HG03025 (cell line): ENCODE measurements around the gene C2orf68.
"Not testable (repeated sequence)": the region's sequence is repeated elsewhere in the genome, so short reads cannot be mapped to it uniquely, and the experiment has no call there.

Experiments
- ATAC-seq: cut with Tn5 transposase; IDR thresholded peaks from one replicate; pipeline ENCODE4 v1.9.1; 2021; ENCODE audit warnings: mild to moderate bottlenecking, moderate library complexity; ENCODE audit not compliant: unreplicated experiment, low FRiP score

C2orf68 gene, protein sequence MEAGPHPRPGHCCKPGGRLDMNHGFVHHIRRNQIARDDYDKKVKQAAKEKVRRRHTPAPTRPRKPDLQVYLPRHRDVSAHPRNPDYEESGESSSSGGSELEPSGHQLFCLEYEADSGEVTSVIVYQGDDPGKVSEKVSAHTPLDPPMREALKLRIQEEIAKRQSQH

DNA sequence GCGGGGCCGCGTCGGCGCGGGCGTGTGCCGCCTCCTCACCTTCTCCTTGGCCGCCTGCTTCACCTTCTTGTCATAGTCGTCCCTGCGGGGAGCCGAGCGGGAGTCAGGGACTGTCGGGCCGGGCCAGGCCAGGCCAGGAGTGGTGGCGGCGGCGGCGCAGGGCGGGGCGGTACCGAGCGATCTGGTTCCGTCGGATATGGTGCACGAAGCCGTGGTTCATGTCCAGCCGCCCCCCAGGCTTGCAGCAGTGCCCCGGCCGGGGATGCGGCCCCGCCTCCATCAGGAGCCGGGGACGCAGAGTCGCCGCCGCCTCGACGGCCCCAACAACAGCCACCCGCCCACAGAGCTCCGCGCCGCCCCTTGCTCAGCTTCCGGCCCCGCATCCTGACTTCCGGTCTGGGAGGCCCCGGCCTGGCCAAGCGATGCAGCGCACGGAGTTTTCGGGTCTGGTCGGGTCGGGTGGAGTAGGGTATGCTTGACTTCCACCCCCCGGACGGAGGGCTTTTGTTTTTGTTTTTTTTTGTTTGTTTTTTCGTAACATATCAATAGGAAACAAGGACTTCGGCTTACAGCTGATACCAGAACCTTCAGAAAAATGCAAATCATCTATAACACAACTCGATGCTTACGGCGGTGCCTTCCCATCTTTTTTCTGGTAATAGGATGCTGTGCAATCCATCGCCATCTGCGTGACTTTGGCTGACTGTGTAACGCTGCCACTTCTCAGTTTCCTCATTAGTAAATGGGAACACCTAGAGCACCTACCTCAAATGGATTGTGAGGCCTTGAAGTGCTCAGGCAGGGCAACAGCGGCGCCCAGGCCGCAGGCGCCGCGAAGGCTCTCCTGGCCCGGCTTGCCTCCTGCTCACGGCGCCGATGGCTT, at the start of gene C2orf68:
TSS of gene C2orf68 (minus strand) at position 362 of the 883 bp plus-strand sequence. CDS start at position 280, 82 bp downstream.
- peak; percentile 69 for ATAC-seq

DNA sequence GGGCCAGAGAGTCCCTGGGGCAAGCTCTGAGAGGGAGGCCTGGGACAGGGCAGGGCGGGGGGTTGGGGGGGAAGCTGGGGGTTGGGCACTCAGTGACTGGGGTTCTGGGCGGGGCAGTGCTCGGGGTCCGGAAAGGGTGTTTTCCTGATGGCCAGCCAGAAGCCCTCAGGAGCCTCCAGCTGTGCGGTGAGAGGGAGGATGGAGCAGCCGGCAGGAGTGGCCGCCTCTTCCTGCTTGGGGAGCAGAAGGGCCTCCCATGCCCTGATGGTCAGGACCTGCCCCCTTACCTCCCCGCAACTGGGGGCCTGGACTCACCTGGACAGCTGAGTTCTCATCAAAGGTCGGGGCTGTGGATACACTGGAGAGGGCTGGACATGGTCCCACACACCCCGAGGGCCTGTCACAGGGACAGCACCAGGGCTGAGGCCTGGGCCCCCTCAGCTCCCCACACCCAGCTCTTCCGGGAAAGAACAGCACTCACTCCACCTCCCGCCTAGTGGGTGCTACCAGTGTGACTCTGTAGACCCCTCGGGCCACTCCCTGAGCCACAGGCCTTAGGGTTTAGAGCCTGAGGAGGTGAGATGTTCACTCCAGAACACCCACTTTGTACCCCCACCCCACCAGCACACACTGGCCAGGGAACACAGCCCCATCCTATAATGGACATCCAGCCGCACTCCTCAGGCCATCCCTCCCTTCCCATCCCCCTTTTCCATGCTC, 49.4 kb upstream of the C2orf68 start:
- no peak for ATAC-seq

DNA sequence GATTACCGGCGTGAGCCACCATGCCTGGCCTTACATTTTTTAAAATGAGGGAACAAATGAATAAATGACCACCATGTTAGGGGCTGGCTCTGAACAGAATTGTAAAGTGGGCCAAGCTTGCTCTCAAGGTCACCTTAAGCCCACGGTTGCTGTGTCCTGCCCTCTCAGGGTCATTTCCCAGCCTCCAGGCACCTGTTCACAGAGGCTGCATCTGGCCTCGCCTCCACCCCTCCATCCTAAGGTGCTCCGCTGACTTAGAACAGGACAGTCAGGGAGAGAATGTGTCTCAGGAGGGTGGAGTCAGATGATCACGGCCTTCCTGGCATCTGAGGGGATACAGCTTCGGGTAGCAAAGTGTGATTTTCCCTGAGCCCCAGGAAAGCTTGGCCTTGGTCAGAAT, 48.9 kb upstream of the C2orf68 start:
- ATAC-seq: no peak

DNA sequence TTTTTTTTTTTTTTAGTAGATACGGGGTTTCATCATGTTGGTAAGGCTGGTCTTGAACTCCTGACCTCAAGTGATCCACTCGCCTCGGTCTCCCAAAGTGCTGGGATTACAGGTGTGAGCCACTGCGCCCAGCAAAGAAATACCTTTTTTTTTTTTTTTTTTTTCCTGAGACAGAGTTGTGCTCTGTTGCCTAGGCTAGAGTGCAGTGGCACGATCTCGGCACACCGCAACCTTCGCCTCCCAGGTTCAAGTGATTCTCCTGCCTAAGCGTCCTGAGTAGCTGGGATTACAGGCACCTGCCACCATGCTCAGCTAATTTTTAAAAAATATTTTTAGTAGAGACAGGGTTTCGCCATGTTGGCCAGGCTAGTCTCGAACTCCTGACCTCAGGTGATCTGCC, 48.4 kb upstream of the C2orf68 start:
- not testable (repeated sequence) for ATAC-seq

DNA sequence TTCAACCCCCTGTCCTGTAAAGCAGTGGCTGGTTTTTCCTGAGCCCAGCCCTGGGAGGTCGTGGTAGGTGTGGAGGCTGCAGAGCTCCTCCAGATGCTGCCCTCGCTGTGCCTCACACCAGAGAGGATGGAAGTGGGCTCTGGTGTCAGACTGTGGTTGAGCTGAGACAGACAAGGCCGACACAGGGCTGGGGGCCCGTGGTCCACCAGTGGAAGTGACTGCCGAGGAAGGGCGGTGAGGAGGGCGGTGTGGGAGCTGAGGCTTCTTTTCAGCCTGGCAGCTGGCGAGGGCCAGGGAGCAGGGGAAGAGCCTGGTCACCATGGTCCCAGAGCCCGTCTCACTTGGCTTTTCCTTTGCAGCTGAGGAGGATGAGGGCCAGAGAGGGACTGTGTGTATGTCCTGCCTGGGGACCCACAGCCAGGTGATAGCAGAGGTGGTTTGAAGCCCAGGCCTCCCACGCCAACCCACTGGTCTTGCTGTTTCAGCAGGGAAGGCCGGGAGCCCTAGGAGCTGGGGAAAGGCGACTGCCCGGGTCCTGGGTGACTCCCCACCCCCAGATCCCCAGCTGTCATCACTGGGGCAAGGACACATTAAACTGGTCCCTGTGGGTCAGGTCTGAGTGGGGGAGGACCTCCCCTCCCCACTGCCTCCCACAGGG, 47.6 kb upstream of the C2orf68 start:
- no peak for ATAC-seq

DNA sequence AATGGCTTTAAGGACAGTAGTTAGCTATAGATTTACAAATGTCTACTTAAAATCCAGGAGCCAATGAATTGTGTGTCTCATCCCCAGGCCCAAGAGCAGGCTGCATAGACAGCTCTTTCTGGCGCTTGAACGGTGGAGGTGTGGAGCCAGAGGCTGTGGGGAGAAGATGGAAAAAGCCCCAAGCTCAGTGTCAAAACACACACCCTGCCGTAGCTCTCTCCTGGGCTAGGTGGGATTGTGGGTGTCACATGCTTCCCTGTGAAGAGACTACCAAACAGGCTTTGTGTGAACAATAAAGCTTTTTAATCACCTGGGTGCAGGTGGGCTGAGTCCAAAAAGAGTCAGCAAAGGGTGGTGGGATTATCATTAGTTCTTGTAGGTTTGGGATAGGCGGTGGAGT, 45.5 kb upstream of the C2orf68 start:
- not testable (repeated sequence) for ATAC-seq

DNA sequence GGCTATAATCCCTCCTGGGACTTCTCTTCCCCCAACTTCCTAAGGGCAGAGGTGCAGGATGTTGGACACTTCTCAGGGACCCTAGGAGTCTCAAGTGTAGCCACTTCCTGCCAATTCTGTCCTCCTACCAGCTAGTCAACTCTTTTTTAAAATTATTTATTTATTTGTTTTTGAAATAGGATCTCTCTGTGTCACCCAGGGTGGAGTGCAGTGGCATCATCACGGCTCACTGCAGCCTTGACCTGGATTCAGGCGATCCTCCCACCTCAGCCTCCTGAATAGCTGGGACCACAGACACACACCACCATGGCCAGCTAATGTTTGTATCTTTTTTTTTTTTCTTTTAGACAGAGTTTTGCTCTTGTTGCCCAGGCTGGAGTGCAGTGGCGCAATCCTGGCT, 44.6 kb upstream of the C2orf68 start:
- no peak for ATAC-seq

DNA sequence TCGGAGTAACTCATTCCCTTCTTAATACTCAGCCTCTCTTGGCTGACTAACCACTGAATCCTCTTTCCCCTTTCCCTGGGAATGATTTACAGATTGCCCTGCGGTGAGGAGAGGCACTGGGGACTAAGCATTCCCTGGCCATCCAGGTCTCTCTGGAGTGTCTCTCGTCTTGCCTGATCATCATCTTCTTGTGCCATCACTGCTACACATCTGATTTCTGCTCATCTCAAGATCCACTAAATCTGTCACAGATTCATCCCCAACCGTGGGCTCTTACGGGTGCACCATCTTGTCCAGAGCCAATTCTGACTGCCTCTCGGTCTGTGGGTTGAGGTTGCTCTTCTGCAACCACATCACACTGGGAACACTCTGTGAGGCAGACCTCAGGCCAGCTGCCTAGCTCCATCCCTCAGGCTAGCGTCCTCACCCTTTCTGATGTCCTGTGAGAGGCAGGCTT, 44.1 kb upstream of the C2orf68 start:
- no peak for ATAC-seq

DNA sequence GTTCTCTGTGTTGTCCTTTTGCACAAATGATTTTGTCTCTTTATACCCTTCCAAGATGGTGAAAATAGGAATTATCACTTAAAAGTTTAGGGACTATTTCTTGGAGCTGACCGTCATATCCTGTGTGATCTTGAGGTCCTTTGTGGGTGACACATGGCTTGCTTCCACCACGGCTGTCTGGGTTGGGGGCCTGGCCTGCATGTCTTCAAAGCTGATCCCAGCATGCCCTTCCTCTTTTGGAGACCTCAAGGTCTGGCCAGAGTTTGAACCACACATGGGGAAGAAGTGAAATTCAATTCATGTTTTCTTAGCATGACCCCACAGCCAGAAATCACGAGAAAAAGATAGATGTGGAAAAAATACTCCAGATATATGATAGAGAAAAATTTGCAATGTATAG, 42.1 kb upstream of the C2orf68 start:
- no peak for ATAC-seq

DNA sequence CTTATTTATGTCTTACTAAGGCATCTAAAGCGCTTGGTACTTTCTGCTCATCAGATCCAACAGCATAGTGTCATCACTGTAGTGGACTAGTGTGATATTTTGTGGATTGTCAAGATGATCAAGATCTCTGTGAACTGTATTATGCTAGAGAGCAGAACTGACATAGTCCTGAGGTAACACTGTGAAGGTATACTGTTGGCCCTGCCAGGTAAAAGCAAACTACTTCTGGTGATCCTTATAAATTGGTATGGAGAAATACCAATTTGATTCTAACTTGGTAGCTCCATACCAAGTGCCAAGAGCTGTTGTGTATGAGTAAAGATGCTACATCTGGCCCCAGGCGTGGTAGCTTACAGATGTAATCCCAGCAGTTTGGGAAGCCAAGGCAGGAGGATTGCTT, 40.2 kb upstream of the C2orf68 start:
- ATAC-seq: no peak

DNA sequence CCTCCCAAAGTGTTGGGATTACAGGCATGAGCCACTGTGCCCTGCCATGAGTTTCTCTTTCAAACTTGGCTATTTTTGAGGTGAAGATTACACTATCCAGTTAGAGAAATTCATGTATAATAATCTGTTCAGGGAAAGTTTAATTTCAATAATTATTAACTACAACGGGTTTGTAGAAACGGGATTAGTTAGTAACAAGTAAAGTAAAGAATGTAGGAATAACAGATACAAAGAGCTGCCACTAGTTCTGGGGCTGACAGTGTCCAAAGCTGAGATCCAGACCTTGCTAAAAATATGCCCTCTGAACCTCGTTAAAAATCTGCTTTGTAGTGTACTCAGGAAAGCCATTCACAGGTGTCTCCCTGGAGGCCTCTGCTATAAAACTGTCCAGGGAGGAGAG, 39.2 kb upstream of the C2orf68 start:
- no peak for ATAC-seq

DNA sequence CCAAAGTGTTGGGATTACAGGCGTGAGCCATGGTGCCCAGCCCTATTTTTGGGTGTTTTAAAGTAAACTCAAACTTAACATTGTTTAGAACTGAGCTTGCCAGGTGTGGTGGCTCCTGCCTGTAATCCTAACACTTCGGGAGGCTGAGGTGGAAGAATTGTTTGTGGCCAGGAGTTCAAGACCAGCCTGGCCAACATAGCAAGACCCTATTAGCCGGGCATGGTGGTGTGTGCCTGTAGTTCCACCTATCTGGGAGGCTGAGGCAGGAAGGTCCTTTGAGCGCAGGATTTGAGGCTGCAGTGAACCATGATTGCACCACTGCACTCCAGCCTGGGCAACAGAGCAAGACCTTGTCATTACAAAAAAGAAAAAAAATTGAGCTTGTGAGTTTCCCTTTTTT, 38.6 kb upstream of the C2orf68 start:
- no peak for ATAC-seq

DNA sequence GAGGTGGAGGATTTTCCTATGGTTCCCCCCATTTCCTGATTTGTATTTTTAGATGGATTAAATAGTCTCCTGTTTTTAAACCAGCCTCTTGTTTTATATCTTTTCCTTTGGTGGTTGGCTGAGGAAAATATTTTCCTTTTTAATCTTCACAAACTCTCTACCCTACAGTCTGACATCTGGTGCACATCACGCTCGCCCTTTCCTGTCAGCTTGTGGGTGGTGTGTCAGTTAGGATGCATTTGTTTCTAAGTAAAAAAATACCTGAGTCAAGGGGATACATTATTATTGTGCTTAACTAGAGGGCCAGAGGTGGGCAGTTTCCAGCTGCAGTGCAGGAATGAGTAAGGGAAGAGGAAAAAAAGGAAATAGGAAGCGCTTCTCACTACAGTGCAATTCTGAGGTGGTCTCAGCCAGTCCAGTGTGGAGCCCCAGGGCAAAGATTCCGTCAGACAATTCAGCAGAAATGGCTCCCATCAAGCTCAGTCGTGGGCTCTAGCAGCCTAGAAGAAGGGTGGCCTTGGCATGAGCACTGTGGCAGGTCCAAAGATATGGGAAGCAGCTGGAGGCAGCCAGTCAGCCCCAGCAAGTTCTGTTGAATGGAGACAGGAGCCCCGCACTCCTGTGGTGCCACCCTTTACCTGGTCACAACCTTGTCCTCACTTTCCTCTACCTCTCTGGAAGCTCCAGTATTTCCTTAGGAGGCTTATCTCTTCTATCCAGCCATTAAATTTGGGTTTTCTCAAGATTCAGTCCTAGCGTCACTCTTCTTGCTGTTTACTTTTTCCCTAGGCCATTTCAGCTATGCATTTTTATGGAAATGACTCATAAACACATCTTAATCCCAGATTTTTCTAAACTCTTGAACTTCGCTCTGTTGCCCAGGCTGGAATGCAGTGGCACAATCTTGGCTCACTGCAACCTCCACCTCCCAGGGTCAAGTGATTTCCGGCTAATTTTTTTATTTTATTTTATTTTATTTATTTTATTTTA, 37.6 kb upstream of the C2orf68 start:
- ATAC-seq: no peak

DNA sequence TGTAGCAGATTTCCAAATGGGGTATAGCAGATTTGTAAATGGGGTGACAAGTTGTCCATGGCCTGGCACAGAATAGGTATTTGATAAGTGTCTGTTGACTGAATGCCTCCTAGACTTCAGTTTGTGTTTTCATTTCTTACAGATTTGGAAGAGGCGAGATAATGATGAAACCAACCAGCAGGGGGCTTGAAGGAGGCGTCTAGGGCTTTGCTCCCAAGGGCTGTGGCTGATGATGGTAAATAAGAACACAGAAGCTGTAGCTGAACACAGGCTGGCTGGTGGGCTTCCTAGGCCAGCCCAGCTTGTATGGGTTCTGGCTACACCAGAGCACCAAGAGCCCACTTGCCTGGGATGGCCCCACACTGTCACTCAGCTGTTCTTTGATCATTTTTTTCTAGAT, 36.8 kb upstream of the C2orf68 start:
- no peak for ATAC-seq

DNA sequence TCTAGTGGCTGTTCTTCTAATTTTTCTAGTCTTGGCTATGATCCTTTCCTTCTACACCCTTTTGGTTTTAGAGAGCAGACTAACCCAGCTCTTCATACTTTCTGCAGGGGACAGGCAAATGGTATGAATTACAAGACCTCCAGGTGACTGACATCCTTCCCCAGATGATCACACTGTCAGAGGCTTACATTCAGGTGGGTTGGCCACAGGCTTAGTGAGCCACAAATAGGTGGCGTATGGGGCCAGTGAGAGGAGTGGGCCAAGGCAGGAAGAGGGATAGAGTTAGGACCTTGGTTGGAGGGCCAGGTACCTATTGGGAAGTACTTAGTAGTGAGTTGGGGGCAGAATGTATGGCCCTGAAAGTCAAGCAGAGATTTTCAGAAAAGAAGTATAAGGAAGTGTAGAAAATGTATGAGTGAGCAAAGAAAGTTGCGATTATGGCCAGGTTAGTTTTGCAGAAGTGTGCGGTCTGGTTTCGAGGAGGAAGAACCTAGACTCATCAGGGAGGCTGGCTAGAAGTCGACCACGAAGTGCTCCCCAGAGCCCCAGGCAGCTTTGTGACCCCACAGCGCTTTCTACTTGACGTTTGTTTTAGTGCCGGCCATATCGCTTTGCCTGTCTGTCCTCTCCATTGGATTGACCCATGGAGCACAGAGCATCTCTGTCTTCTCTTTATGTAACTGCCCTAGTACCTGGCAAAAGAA, 36.1 kb upstream of the C2orf68 start:
- ATAC-seq: peak; percentile 79

DNA sequence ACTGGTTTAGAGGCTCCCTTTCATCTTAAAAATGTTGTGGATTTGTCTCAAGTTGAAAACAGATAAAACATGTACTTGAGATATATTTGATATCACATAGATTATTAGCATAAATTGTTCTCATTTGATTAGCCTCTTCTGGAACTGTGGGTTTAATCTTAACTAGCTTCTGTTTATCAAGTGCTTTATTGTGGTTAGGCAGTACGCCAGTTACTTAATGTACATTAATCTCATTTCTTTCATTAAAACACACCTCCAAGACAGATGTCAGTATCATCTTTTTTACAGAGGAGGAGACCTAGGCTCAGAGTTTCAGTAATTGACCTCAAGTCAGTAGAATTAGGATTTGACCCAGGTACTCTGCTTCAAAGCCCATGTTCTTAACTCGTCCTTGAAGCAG, 34.3 kb upstream of the C2orf68 start:
- no peak for ATAC-seq

DNA sequence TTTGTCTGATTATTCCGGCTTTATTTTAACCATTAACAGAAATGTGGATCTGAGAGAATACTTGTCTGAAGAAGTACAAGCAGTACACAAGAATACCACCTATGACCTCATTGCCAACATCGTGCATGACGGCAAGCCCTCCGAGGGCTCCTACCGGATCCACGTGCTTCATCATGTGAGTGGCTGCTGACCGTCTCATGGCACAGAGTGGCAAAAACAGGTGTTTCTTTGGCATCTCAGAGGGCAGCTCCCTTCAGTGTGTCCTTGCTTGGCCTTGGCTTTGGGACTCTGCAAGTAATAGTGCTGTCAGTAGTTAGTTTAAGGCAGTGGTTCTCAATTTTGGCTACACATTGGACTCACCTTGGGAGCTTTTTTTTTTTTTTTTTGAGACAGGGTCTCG, 33.0 kb upstream of the C2orf68 start:
- ATAC-seq: no peak

DNA sequence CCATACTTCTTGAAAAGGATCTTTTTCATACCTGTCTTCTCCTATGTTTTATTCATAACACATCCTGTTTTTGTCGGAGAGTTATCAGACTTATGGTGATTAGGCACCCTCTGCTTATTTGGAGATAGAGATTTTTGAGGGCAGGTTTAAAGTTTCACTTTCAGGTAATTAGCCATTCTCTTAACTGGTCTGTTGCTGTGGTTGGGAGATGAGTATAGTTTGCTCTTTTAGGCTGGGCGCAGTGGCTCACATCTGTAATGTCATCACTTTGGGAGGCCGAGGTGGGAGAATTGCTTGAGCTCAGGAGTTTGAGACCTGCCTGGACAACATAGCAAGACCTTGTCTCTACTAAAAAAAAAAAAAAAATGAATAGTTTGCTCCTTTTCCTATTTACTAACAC, 30.9 kb upstream of the C2orf68 start:
- no peak for ATAC-seq

DNA sequence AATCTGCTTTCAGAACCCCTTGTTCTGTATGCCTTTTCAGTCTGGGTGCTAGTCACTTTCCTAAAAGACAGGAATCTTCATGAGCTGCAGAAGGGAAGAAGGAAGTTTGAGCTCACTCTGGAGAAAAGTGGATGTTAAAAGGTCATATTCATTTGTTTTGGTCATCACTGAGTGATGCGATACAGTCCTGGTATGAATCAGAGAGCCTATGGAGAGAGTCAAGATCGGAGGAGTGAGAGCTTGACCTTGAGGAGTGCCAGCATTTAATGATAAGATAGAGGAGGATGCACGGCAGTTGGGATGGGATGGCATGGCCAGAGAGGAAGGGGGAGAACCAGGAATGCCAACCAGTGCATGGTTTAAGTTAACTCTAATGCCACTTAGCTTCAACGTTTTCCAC, 23.8 kb upstream of the C2orf68 start:
- ATAC-seq: no peak
